Measurements from ENCODE around the gene TGM6. TPM values are rescaled to one million over a fixed set of nuclear protein-coding genes. Genes with fewer than 3 reads are reported as not detected.

The TGM6 gene
- total and polyA plus RNA-seq, 12 donors: not detected

- no peak for DNase-seq
- Histone ChIP-seq H3K4me3 (no peak overlapping the region), H3K4me1 (replicated peaks in 1 of 2) (peaks cover 4 to 19% of the 10 kb centered on the region in 2 donors), H3K27ac (no peak overlapping the region), H3K27me3 (no peaks in the 10 kb centered on the region), H3K9me3 (replicated peaks in 1 of 3) (no peaks in the 10 kb centered on the region), H3K36me3 (replicated peaks in 1 of 2) (no peaks in the 10 kb centered on the region)
- no peak for TF ChIP-seq POLR2A (IDR thresholded peaks at IDR 0.05)
- TF ChIP-seq, protein P1, sequence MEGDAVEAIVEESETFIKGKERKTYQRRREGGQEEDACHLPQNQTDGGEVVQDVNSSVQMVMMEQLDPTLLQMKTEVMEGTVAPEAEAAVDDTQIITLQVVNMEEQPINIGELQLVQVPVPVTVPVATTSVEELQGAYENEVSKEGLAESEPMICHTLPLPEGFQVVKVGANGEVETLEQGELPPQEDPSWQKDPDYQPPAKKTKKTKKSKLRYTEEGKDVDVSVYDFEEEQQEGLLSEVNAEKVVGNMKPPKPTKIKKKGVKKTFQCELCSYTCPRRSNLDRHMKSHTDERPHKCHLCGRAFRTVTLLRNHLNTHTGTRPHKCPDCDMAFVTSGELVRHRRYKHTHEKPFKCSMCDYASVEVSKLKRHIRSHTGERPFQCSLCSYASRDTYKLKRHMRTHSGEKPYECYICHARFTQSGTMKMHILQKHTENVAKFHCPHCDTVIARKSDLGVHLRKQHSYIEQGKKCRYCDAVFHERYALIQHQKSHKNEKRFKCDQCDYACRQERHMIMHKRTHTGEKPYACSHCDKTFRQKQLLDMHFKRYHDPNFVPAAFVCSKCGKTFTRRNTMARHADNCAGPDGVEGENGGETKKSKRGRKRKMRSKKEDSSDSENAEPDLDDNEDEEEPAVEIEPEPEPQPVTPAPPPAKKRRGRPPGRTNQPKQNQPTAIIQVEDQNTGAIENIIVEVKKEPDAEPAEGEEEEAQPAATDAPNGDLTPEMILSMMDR (IDR thresholded peaks at IDR 0.05): no peak
- WGBS, 4 donors: 90 to 97% (median 94%) methylated on average over 5 of the region's 5 CpGs
- intact Hi-C loops (cut with DNase I): no loop called here
Measured at GRCh38 chr20:2476742-2477615, 96.3 kb downstream of the TGM6 start.

GRCh38 chr20:2480381-2480780 lies 99.7 kb downstream of the TGM6 start:
- no peak overlapping the region for H3K27ac ChIP-seq

More at GRCh38 chr20:2480381-2480780, 99.7 kb downstream of the TGM6 start:
- DNase-seq: no peak
- TF ChIP-seq POLR2A (IDR thresholded peaks at IDR 0.05): no peak
- TF ChIP-seq, protein P1 (IDR thresholded peaks at IDR 0.05): no peak
- WGBS, 4 donors: 94 to 100% (median 96%) methylated on average over 2 of the region's 2 CpGs
- H3K4me3 ChIP-seq: no peak overlapping the region
- H3K36me3 ChIP-seq (replicated peaks in 1 of 2): peaks cover 0 to 29% of the 10 kb centered on the region in 2 donors
- no peaks in the 10 kb centered on the region for H3K9me3 ChIP-seq (replicated peaks in 1 of 3)
- no peaks in the 10 kb centered on the region for H3K27me3 ChIP-seq
- peaks cover 0 to under 1% of the 10 kb centered on the region in 2 donors for H3K4me1 ChIP-seq (replicated peaks in 1 of 2)
- intact Hi-C loops (cut with DNase I): no loop called here

Small RNAs within 50 kb of the gene (small RNA-seq; reads per million reads assigned to genes)
- 0 reads per million in 2 donors for gene RF00019

Other genes with a start within 250 kb of the TGM6 start
- 1 to 10 TPM in 1 of 9 donors, under 1 TPM in 2, not detected in 6; 0.14 to 1.7 (median 0.17) TPM for gene TGM3, start 84.9 kb upstream of the TGM6 start, total RNA-seq
- gene TGM3, start 84.9 kb upstream of the TGM6 start, polyA plus RNA-seq: under 1 TPM; 0.13 to 0.84 (median 0.56) TPM
- gene SNRPB, start 89.9 kb downstream of the TGM6 start, total RNA-seq: 100 to 1,000 TPM in 8 of 9 donors, 10 to 100 TPM in 1; 77.7 to 265 (median 162) TPM
- gene SNRPB, start 89.9 kb downstream of the TGM6 start, polyA plus RNA-seq: 100 to 1,000 TPM in 2 of 3 donors, 10 to 100 TPM in 1; 66.2 to 192 (median 109) TPM
- 10 to 100 TPM in 4 of 9 donors, 1 to 10 TPM in 5; 5.8 to 13.0 (median 9.4) TPM for gene ZNF343, start 128.0 kb downstream of the TGM6 start, total RNA-seq
- gene ZNF343, start 128.0 kb downstream of the TGM6 start, polyA plus RNA-seq: 10 to 100 TPM in 1 of 3 donors, 1 to 10 TPM in 2; 8.0 to 10.9 (median 9.4) TPM
- under 1 TPM in 2 of 9 donors, not detected in 7; 0.11 to 0.42 TPM for gene TMC2, start 155.7 kb downstream of the TGM6 start, total RNA-seq
- 1 to 10 TPM in 1 of 3 donors, under 1 TPM in 2; 0.20 to 1.3 (median 0.82) TPM for gene TMC2, start 155.7 kb downstream of the TGM6 start, polyA plus RNA-seq

All from adrenal gland (tissue), 12 donors.